ENCODE results near the gene NLGN3.

Gene NLGN3

DNA sequence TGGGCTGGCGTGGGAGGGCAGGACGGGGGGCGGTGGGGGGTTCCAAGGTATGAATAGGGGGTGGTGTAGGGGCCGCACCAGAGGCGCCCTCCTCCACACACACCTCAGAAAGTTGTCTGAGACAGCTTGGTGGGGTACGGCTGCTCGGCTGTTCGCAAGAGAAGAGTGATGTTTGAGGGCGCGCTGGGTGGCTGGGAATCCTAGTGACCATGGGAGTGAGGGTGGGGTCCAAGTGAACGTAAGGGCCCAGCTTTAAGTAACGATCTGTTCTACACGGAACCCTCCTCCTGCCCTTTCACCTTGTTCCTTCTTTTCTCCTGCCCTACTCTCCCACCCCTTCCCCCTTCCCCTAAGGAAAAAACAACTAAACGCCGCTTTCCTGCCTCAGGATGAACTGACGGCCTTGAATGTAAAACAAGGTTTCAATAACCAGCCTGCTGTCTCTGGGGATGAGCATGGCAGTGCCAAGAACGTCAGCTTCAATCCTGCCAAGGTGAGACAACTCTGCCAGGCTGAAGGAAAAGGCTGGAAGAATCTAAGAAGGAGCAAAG lies 25.6 kb upstream of the NLGN3 start:
- DNase-seq, result no peak

- DNase-seq, result no peak
Observed at GRCh38 chrX:71128166-71128833, 16.3 kb upstream of the NLGN3 start.

- peak in 1 of 2 experiments; percentile 3 for DNase-seq
Observed at GRCh38 chrX:71128915-71129765, 15.5 kb upstream of the NLGN3 start.

DNA sequence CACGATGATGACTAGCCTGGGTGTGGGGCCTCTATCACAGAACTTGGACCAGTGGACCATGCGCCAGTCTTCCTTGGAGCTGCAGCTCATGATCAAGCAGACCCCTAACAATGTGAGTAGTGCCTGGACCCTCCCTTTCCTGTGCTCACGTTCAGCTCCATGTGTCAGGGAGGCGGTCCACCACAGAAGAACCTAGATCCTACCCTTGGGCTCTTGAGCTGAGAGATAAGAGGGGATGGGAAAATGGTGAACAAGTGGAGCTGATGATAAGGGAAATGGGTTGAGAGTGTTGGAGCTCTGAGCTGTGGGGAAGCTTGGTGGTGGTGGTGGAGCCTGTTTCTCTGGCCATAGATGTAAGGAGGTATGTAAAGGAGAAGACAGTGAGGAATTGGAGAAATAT lies 13.1 kb upstream of the NLGN3 start:
- DNase-seq, result no peak

DNA sequence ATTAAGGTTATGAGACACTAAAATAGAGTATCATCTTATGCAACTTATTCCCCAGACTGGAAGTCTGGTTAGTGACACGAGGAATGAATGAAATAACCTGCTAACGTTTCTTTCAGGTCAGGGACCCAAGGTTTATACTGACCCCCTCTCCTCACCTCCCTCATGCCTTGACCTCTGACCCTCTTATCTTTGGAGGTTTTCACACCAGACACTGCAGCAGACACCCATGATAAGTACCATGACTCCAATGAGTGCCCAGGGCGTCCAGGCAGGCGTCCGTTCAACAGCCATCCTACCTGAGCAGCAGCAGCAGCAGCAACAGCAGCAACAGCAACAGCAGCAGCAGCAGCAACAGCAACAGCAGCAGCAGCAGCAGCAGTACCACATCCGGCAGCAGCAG lies 4.2 kb upstream of the NLGN3 start:
- no peak for DNase-seq

- DNase-seq, result no peak
Observed at GRCh38 chrX:71143508-71143907, 1.1 kb upstream of the NLGN3 start.

- DNase-seq, result no peak
Observed at GRCh38 chrX:71147496-71148277, 3.0 kb downstream of the NLGN3 start.

DNA sequence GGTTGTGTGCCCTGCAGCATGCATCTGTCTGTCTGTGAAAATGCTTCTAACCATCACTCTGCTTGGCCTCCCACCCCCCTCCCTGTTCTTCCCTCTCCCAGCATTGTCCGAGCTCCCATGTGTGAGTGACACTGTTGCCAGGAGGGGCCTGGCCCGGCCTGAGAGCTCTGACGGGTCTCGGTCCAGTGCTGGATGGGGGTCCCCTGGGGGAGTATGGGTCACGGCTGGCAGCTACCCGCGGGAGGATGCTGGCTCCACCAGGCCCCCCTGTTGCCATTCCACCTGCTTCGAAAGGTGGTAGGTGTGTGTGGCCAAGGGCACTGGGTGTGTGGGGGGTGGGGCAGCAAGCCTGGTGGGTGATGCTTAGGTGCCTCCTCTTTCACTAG lies 3.6 kb downstream of the NLGN3 start:
- no peak for DNase-seq

GRCh38 chrX:71151366-71151765 lies 6.7 kb downstream of the NLGN3 start:
- DNase-seq, result no peak

- no peak for DNase-seq
Observed at GRCh38 chrX:71154196-71154595, 9.6 kb downstream of the NLGN3 start.

DNA sequence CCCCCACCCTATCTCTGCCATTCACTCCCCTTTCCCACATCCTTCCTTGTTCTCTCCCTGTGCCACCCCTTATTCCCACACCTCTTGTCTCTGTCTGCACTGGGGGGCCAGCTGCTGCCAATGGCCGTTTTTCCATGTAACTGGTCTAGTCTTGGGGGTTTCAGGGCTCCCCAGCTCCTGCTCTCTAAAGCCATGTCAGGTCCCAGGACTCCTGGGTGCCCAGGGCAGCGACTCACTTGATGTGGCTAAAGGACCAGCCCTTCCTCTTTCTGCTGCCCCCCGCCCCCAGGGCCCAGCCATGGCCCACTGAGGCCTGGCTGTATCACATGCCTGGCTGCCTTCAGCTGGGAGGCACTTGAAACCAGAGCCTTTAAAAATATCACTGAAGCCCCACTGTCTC lies 10.0 kb downstream of the NLGN3 start:
- DNase-seq, result no peak

GRCh38 chrX:71158603-71159002 lies 14.0 kb downstream of the NLGN3 start:
- DNase-seq, result no peak

GRCh38 chrX:71159335-71159734 lies 14.7 kb downstream of the NLGN3 start:
- no peak for DNase-seq

DNA sequence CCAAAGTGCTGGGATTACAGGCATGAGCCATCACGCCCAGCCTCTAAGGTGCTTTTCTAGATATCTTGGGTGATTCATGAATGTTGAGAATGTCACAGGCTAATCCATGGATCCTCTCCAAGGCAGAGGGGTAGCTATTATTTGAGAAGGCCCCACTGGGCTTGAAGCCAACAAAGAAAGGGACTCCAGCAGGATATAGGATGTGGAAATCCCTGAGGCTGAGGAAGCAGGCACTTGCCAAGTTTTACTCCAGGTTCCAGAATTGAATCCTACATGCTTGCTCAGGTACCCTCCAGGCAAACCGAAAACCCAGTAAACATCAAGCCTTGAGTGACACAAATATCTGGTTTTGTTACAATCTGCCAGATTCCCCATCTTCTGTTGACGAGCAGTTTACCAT lies 15.8 kb downstream of the NLGN3 start:
- DNase-seq, result no peak

DNA sequence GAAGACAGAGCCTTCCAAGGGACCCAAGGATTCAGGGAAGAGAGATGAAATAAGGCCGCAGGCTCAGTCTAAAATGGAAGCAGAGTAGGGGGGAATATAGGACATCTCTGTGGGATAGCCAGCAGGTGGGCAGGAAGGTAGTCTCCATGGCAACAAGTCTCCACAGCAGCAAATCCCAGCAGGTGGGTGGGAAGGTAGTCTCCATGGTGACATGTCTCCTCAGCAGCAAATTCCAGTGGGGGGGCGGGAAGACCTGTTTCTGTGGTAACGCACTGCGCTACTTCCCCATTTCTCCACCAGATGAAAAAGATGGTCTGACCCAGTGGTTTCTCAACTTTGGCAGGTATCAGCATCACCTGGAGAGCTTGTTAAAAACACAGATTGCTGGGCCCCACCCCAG lies 18.3 kb downstream of the NLGN3 start:
- DNase-seq, result no peak

DNA sequence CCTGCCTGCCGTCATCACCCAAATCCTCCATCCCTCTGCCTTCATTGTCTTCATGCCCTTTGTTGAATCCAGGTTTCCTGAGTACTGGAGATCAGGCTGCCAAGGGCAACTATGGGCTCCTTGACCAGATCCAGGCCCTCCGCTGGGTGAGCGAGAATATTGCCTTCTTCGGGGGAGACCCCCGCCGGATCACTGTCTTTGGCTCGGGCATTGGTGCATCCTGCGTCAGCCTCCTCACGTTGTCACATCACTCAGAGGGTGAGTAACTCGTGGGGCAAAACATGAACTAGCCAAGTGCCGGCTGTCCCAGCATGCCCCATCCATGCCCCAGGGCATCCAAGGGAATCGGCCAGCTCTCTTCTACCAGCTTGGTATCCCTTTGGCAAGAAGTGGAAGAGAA lies 19.4 kb downstream of the NLGN3 start:
- DNase-seq, result no peak

DNA sequence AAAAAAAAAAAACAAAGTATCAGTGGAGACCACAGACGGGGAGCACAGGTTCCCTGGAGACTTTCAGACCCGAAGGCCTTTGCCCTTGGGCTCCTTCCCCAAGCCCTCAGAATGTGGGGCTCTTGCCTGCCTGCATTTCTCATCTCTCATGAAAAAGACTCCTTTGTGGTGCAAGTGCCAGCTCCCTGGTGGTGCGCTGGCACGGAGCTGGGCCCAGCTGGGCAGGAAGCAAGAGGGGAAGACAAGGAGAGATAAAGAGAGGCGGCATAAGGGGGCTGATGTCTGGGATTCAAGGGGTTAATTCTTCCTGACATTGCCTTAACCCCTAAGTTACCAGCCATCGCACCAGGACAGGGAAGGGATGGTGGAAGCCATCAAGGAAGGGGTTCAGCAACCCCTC lies 21.8 kb downstream of the NLGN3 start:
- DNase-seq, result no peak

DNA sequence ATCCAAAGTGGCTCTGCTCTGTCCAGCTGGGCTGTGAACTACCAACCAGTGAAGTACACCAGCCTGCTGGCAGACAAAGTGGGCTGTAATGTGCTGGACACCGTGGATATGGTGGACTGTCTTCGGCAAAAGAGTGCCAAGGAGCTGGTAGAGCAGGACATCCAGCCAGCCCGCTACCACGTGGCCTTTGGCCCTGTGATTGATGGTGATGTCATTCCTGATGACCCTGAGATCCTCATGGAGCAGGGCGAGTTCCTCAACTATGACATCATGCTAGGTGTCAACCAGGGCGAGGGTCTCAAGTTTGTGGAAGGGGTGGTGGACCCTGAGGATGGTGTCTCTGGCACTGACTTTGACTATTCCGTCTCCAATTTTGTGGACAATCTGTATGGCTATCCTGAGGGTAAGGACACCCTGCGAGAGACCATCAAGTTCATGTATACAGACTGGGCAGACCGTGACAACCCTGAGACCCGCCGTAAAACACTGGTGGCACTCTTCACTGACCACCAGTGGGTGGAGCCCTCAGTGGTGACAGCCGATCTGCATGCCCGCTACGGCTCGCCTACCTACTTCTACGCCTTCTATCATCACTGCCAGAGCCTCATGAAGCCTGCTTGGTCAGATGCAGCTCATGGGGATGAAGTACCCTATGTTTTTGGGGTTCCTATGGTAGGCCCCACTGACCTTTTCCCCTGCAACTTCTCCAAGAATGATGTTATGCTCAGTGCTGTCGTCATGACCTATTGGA lies 22.6 kb downstream of the NLGN3 start:
- DNase-seq, result no peak

DNA sequence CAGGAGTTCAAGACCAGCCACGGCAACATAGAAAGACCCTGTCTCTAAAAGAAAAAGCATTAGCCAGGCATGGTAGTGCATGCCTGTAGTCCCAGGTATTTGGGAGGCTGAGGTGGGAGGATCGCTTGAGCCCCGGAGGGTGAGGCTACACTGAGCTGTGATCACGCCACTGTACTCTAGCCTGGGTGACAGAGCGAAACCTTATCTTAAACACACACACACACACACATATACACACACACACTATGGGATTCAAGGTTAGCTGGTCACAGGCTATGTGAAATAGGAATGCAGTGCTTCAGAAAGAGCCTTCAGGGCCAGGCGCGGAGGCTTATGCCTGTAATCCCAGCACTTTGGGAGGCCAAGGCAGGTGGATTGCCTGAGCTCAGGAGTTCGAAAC lies 23.5 kb downstream of the NLGN3 start:
- no peak for DNase-seq

DNA sequence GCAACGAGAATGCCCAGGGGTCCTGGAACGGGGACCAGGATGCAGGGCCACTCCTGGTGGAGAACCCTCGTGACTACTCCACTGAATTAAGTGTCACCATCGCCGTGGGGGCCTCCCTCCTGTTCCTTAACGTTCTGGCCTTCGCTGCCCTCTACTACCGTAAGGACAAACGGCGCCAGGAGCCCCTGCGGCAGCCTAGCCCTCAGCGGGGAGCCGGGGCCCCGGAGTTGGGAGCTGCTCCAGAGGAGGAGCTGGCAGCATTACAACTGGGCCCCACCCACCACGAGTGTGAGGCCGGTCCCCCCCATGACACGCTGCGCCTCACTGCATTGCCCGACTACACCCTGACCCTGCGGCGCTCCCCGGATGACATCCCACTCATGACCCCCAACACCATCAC lies 24.9 kb downstream of the NLGN3 start:
- DNase-seq, result no peak

- no peak for DNase-seq
Observed at GRCh38 chrX:71170660-71171059, 26.0 kb downstream of the NLGN3 start.

DNA sequence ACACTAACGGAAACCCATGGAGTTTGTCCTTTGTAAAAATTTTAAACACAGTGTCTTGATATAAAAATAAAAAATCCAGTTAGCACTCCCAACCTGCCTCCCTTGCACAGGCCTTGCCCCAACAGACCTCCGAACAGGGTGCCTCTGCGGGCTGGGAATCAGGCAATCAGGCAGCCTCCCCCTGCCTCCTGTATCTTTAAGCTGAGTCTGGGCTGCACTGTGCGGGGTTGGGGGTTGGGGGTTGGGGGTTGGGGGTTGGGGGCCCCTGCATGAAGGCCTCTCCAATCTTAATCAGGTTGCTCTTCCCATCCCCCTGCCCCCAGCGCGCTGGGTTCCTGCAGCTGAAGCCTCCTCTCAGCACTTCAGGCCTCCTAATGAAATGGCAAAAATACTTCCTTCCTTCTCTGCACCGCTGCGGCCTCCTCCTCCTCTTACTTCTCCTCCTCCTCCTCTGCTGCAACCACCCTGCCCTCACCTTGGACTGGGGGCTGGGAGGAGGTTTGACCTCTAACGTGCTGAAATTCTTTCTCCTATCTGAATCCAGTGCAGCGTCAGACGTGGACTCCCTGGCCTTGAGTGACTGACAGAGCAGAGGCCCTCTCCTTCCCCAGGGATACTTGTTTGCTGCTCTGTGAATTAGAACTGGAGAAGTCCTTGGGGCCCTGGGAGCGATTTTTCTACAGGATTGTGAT lies 26.6 kb downstream of the NLGN3 start:
- DNase-seq, result no peak
